Measurements from ENCODE around the gene CDC14A.

The CDC14A gene

GRCh38 chr1:100543640-100544039 is 191.3 kb downstream of the CDC14A start:
- peak; percentile 37 for DNase-seq

DNA sequence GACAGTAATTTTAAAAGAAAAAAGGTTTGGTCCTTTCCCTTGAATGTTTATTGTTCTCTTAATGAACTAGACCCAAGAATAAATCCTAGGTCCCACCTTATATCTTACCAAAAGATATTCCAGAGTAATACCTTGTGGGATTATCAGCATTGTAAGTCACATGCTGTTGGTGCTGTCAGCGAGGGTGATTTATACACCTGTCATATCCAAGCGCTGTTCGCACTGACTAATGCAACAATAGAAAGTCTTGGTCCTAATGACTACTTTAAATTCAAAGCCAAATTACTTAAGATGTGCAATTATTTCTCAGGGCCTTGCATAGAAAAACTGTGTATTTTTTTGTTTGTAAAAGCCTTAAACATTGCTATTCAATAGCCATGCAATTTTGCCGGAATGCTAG is 192.5 kb downstream of the CDC14A start:
- DNase-seq: no peak

DNA sequence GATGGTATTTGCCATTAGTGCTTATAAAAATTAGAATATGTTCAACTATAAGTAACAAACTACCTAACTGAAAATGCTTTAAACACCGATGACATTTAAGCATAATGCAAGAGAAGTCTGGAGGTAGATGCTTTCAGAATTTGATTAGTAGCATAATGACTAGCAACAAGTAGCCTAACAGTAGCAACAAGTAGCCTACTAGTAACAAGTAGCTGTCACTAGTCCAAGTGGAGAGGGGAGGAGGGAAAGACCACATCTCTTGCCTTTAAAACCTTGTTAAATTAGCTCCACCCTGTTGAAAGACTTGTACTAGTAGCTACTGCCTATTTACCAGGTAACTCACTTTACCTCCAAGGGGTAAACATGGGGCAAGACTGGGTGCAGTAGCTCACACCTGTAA is 193.5 kb downstream of the CDC14A start:
- no peak for DNase-seq

GRCh38 chr1:100552031-100552430 is 199.7 kb downstream of the CDC14A start:
- DNase-seq: no peak

DNA sequence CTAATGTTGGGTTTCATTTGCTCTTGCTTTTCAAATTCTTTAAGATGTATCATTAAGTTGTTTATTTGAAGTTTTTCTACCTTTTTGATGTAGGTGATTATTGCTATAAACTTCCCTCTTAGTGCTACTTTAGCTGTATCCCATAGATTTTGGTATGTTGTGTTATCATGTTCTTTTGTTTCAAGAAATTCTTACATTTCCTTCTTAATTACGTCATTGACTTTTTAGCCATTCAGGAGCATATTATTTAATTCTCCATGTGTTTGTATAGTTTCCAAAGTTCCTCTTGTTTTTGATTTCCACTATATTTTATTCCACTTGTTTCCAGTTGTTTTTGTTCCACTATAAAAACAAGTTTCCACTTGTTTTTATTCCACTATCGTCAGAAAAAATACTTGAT is 200.6 kb downstream of the CDC14A start:
- no peak for DNase-seq

DNA sequence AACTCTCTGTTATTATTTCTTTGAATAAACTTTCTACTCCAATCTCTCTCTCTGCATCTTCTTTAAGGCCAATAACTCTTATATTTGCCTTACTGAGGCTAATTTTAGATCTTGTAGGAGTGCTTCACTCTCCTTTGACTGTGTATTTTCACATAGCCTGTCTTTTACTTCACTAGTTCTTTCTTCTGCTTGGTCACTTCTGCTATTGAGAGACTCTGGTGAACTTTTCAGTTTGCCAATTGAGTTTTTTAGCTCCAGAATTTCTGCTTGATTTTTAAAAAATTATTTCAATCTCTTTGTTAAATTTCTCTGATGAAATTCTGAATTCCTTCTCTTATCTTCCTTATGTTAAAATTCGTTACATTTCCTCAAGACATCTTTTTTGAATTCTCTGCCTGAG is 203.9 kb downstream of the CDC14A start:
- no peak for DNase-seq

- no peak for DNase-seq
Observed at GRCh38 chr1:100556925-100557605, 204.8 kb downstream of the CDC14A start.

DNA sequence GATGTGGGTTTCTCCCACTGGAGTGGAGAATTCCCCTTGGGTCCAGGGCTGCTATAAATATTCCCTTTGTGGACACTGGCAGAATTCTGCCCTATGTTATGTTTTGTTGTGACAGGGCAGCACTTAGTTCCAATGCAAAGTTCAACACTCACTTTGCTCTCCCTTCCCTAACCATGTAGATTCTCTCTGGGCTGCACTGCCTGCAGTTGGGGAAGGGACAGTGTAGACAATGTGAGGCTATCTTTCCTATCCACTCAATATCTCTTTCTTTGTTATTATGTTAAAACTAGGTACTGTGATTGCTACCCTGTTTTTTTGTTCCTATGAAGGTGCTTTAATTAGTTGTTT is 205.3 kb downstream of the CDC14A start:
- no peak for DNase-seq

DNA sequence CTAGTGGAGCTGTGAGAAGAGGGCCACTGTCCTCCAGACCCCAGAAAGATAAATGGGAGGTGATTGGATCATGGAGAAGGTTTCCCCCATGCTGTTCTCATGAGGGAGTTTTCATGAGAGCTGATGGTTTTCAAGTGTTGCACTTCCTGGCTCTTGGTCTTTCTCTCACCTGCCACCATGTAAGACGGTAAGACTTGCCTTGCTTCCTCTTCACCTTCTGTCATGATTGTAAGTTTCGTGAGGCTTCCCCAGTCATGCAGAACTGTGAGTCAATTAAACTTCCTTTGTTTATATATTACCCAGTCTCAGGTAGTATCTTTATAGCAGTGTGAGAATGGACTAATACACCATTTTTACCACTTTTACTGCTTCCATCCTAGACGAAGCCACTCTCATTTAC is 213.2 kb downstream of the CDC14A start:
- DNase-seq: no peak

DNA sequence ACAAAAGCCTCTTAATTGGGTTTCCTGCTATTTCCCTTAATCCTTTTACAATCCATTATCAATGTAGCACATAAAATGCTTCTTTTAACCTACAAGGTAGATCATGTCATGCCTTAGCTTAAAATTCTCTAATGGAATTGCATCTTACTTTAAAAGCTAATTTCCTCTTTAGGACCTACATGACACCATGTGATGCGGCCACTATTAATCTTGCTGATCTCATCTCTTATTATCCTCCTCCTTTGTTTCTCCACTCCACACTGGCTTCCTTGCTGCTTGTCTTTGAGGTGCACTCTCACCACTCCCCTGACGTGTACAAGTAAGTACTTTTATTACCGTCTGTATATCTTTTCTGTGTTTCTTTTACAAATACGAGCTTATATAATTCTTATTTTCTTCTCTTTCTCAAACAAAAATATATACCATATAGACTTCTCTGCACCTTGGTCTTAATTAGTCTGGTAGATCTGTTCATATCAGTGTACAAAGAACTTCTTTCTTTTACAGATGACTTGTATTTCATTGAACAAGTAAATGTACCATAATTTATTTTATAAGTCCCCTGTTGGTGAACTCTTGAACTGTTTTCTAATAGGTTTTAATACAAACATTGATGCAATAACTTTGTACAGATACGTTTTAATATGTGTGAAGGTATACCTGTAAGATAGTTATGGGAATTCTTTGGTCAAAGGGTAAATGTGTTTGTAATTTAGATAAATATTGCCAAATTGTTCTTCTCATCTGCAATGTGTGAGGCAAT is 213.8 kb downstream of the CDC14A start:
- no peak for DNase-seq

DNA sequence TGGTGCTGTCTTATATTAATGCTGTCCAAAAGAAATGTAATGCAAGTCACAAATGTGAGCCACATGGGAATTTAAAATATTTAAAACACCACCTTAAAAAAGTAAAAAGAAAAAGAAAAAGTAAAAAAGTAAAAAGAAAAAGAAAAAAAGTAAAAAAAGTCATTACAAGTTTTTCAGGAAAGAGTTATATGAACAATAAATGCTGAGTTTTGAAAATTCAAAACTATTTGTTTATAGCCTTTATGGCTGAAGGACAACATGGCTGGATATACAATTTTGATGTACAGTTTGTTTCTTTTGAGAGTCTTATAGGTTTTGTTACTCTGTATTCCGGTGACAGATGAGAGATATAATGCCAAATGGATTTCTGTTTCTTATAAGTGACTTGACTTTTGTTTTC is 214.8 kb downstream of the CDC14A start:
- no peak for DNase-seq
